Breast epithelium (tissue), 3 donors: Measurements from ENCODE around the gene SNTG2.

ENCODE experiments used
- CTCF ChIP-seq, 3 donors: fragments of 450-650 bp; IDR thresholded peaks; one replicate each; pipeline ENCODE4 v1.5.1; 2016 to 2017; ENCODE audit warnings: antibody characterized with exemption in 3 of 3, mild to moderate bottlenecking in 3 of 3, moderate library complexity in 3 of 3
- POLR2A ChIP-seq: fragments of 450-650 bp; IDR thresholded peaks from one replicate; pipeline ENCODE4 v1.6.1; 2016; ENCODE audit warnings: antibody characterized with exemption, mild to moderate bottlenecking, moderate library complexity
- POLR2AphosphoS5 ChIP-seq, 3 donors: sonication (generic); formaldehyde crosslinking; IDR thresholded peaks; one replicate each; pipeline ENCODE4 v1.6.1; 2017; ENCODE audit warnings: antibody characterized with exemption in 3 of 3

GRCh38 chr2:1117569-1117968 lies 166.9 kb downstream of the SNTG2 start:
- TF ChIP-seq POLR2A: no peak
- no peak for TF ChIP-seq POLR2AphosphoS5 (IDR thresholded peaks at IDR 0.05)
- TF ChIP-seq CTCF (IDR thresholded peaks at IDR 0.05): no peak
